HCT116 (cell line): ENCODE results near the gene SPTBN4. TPM values are rescaled to one million over a fixed set of nuclear protein-coding genes. Genes with fewer than 3 reads are reported as not detected.

Experiments used
- ATAC-seq: fragments of 200-7000 bp; cut with Tn5 transposase; 2 replicates; pipeline ENCODE4 v1.9.1; 2020; ENCODE audit warnings: mild to moderate bottlenecking, moderate library complexity
- Bru-seq: library from RNA; stranded (reverse); fragments of 400-500 nt; gene quantifications from one replicate; lab custom pipeline; 2021; lab: Mats Ljungman, UMichigan
- BruChase-seq, 2 experiments: library from RNA; stranded (reverse); fragments of 400-500 nt; gene quantifications; one replicate each; lab custom pipeline; 2021; lab: Mats Ljungman, UMichigan
- BruUV-seq: library from RNA; stranded (reverse); fragments of 400-500 nt; replicated peaks from 2 replicates; lab custom pipeline; 2021; lab: Mats Ljungman, UMichigan
- CTCF ChIA-PET: fragments of 300-600 bp; sonication (Branson Sonifier 250); formaldehyde crosslinking; loops from one replicate; lab custom pipeline; 2021; ENCODE audit warnings: antibody characterized with exemption; lab: Charles Lee
- POLR2A ChIA-PET: fragments of 300-600, 350-600 bp; sonication (Branson Sonifier 250); formaldehyde crosslinking; loops from one replicate; lab custom pipeline; 2021; ENCODE audit warnings: antibody characterized with exemption; lab: Charles Lee
- RAD21 ChIA-PET, 2 experiments: fragments of 300-600 bp; sonication (Branson Sonifier 250); formaldehyde crosslinking; loops; one replicate each; lab custom pipeline; 2023; ENCODE audit warnings: low total read pairs in 2 of 2; ENCODE audit not compliant: uncharacterized antibody in 2 of 2, unreplicated experiment in 2 of 2, low non-redundant PET in 1 of 2; lab: Charles Lee
- DNase-seq: peaks from one replicate; pipeline ENCODE4 v3.0.0-alpha.2; 2010; ENCODE audit warnings: low read depth, low spot score
- H2AFZ ChIP-seq: fragments of 200-600 bp; shearing (Covaris generic), sonication (generic); 2 replicates; pipeline ENCODE4 v1.6.1; 2017; ENCODE audit warnings: low read depth, mixed run types, mixed read lengths, antibody characterized with exemption, low read length; ENCODE audit not compliant: poor library complexity, severe bottlenecking
- H3K27ac ChIP-seq: 2 replicates; pipeline ENCODE4 v1.5.1; 2012; ENCODE audit warnings: low read depth, low read length
- H3K27me3 ChIP-seq: fragments of 200-600 bp; sonication (generic); 2 replicates; pipeline ENCODE4 v1.6.1; 2016; ENCODE audit warnings: mixed run types, low read length, mixed read lengths; ENCODE audit not compliant: insufficient read depth
- H3K36me3 ChIP-seq, 2 experiments: fragments of 200-500 bp in 1 of 2; fragments of 200-600 bp in 1 of 2; sonication (Bioruptor generic) in 1 of 2; sonication (generic) in 1 of 2; 2 replicates each; pipeline versions ENCODE4 v1.5.1 to v1.6.1; 2014 to 2016; ENCODE audit warnings: low read length in 2 of 2, inconsistent platforms in 1 of 2, mixed read lengths in 1 of 2, mixed run types in 1 of 2; ENCODE audit not compliant: insufficient read depth in 2 of 2, control insufficient read depth in 1 of 2
- H3K4me1 ChIP-seq, 2 experiments: fragments of 200-600 bp in 1 of 2; sonication (generic) in 1 of 2; 2 replicates each; pipeline versions ENCODE4 v1.5.1 to v1.6.1; 2012 to 2017; ENCODE audit warnings: low read length in 2 of 2, inconsistent platforms in 1 of 2, mild to moderate bottlenecking in 1 of 2, mixed read lengths in 1 of 2, mixed run types in 1 of 2, moderate library complexity in 1 of 2; ENCODE audit not compliant: insufficient read depth in 2 of 2, control insufficient read depth in 1 of 2
- H3K4me2 ChIP-seq: fragments of 200-600 bp; sonication (generic); 2 replicates; pipeline ENCODE4 v1.6.1; 2017; ENCODE audit warnings: mixed run types, low read length, mixed read lengths
- H3K4me3 ChIP-seq, 2 experiments: fragments of 200-600 bp in 1 of 2; sonication (generic) in 1 of 2; replicated peaks in 1 of 2; 2 replicates each; pipeline ENCODE4 v1.5.1; 2011 to 2016; ENCODE audit warnings: low read length in 2 of 2, control low read depth in 1 of 2, low read depth in 1 of 2, mild to moderate bottlenecking in 1 of 2, mixed read lengths in 1 of 2, mixed run types in 1 of 2
- H3K79me2 ChIP-seq: fragments of 200-600 bp; sonication (generic); 2 replicates; pipeline ENCODE4 v1.6.1; 2017; ENCODE audit warnings: mild to moderate bottlenecking, mixed run types, low read length, moderate library complexity, mixed read lengths; ENCODE audit not compliant: insufficient read depth
- H3K9ac ChIP-seq: fragments of 200-600 bp; sonication (generic); 2 replicates; pipeline ENCODE4 v1.6.1; 2016; ENCODE audit warnings: low read length, mixed read lengths
- H3K9me2 ChIP-seq: fragments of 200-600 bp; sonication (generic), shearing (Covaris generic); 2 replicates; pipeline ENCODE4 v1.6.1; 2017; ENCODE audit warnings: mixed run types, mild to moderate bottlenecking, moderate library complexity; ENCODE audit not compliant: insufficient read depth
- H3K9me3 ChIP-seq, 2 experiments: fragments of 200-500 bp in 1 of 2; fragments of 200-600 bp in 1 of 2; sonication (Bioruptor generic) in 1 of 2; sonication (generic) in 1 of 2; 2 replicates each; pipeline ENCODE4 v1.6.1; 2014 to 2017; ENCODE audit warnings: low read length in 2 of 2, mixed read lengths in 2 of 2, inconsistent platforms in 1 of 2, low read depth in 1 of 2, mild to moderate bottlenecking in 1 of 2, mixed run types in 1 of 2, moderate library complexity in 1 of 2; ENCODE audit not compliant: control insufficient read depth in 1 of 2, insufficient read depth in 1 of 2
- H4K20me1 ChIP-seq: fragments of 200-600 bp; sonication (generic), shearing (Covaris generic); 2 replicates; pipeline ENCODE4 v1.6.1; 2017; ENCODE audit warnings: mixed run types, mild to moderate bottlenecking, moderate library complexity; ENCODE audit not compliant: insufficient read depth
- CBX3 ChIP-seq: IDR thresholded peaks from 2 replicates; pipeline ENCODE4 v1.6.1; 2012; ENCODE audit warnings: low read depth
- EZH2phosphoT487 ChIP-seq: fragments of 200-600 bp; IDR thresholded peaks from 2 replicates; pipeline ENCODE4 v1.6.1; 2018; ENCODE audit warnings: antibody characterized with exemption, borderline replicate concordance
- RAD21 ChIP-seq: IDR thresholded peaks from 2 replicates; pipeline ENCODE4 v1.6.1; 2012; ENCODE audit warnings: low read depth, mild to moderate bottlenecking
- SIN3A ChIP-seq: IDR thresholded peaks from 2 replicates; pipeline ENCODE4 v1.6.1; 2012; ENCODE audit warnings: low read depth
- SP1 ChIP-seq: IDR thresholded peaks from 2 replicates; pipeline ENCODE4 v1.6.1; 2012; ENCODE audit warnings: low read depth
- TCF7L2 ChIP-seq: IDR thresholded peaks from 2 replicates; pipeline ENCODE4 v1.7.0; 2011; ENCODE audit warnings: borderline replicate concordance, inconsistent platforms; ENCODE audit not compliant: insufficient read depth, insufficient read length; ENCODE audit errors: extremely low read depth
- ZFX ChIP-seq: fragments of 450-650 bp; IDR thresholded peaks from 2 replicates; pipeline ENCODE4 v1.6.1; 2017
- ZNF274 ChIP-seq: fragments of 200-500 bp; sonication (Bioruptor generic); IDR thresholded peaks from 2 replicates; pipeline ENCODE4 v1.6.1; 2014; ENCODE audit warnings: mild to moderate bottlenecking, low read depth, low read length, inconsistent platforms
- intact Hi-C: fragments of 100-400 bp; cut with micrococcal nuclease; formaldehyde crosslinking; loops from 2 replicates; pipeline ENCODE4 v1.10.0; 2022
- long read RNA-seq: library from polyadenylated mRNA; unstranded; transcript quantifications from one replicate; pipeline ENCODE4 v2.0.0, GENCODE V29; 2021; ENCODE audit not compliant: unreplicated experiment
- polyA plus RNA-seq: library from polyadenylated mRNA; unstranded; fragments of >200 nt; gene quantifications from 2 replicates; pipeline ENCODE4 v1.2.1, GENCODE V29; 2012; ENCODE audit warnings: missing spikeins
- total RNA-seq: library from RNA; stranded (reverse); gene quantifications from one replicate; pipeline ENCODE4 v1.2.1, GENCODE V29; 2021; ENCODE audit not compliant: unreplicated experiment
- TF ChIP-seq, protein P1 (sequence below): IDR thresholded peaks from 2 replicates; pipeline ENCODE4 v1.6.1; 2012

Gene SPTBN4
- total RNA-seq (4.6 TPM), Bru-seq, nascent RNA (percentile 31 among the genes with signal in this experiment), BruChase-seq, experiment 1, labeled RNA remaining after a 6-hour chase (percentile 31 among the genes with signal in this experiment), BruChase-seq, experiment 2, labeled RNA remaining after a 2-hour chase (percentile 30 among the genes with signal in this experiment)
- 4.4 and 5.6 TPM in 2 replicates for polyA plus RNA-seq
- long read RNA-seq, partial matches to known transcripts, result 8 of 17 reads
- long read RNA-seq, other reads (novel, unspliced or antisense), result 7 of 17 reads

DNA sequence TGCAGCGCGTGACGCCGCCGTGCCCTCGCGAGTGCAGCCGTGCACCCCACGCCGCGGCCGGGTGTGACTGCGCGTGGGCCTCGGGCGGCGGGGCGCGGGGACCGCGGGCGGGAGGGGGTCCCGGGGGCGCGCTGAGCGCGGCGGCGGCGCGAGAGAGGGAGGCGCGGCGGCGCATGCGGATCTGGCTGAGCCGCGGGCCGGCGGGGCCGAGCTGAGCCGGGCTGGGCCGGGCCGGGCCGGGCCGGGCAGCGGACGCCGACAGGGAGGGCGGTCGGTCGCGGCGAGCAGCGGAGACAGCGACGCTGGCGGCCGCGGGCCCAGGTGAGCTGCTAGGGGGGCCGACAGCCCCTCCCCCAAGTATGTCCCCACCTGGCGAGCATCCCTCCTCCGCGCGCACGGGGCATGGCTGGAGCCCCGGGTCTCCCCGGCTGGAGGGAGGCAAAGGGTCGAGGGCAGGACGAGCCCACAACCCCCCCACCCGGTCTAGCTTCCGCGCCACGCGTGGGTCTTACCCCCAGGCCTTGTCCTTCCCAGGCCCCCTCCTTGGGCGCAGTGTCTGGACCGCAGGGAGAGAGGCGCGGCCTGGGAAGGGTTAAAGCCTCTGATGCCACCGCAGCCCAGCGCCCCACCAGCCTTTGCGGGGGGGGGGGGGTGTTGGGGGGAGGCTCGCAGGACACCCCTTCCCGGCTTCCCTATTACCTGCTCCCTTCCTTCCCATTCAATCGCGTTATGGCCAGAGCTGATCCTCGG lies at the start of gene SPTBN4:
Gene SPTBN4 (plus strand): TSS at position 17 of the 750 bp plus-strand sequence. CDS start 5,621 bp downstream, outside the sequence.
- H3K4me3 ChIP-seq, result peak within 1 kb of the TSS; percentile 42 to 95
- POLR2A ChIA-PET, result no interaction called here
- H3K9me2 ChIP-seq, result no peaks in the 10 kb centered on the region
- no peaks in the 10 kb centered on the region for H3K36me3 ChIP-seq
- ATAC-seq (no peak), DNase-seq (no peak)
- H3K9me3 ChIP-seq, result no peaks in the 10 kb centered on the region
- H3K27ac ChIP-seq, result peak within 1 kb of the TSS; percentile 50; the same call in 1 of the 2 replicates
- no peaks in the 10 kb centered on the region for H3K27me3 ChIP-seq
- peak within 1 kb of the TSS; percentile 94 for H3K4me2 ChIP-seq
- BruUV-seq, result no TSS peak
- RAD21 ChIA-PET, result no interaction called here
- intact Hi-C loops, result no loop called here
- no peak within 1 kb of the TSS for H2AFZ ChIP-seq
- H3K79me2 ChIP-seq, result peaks cover 9% of the 10 kb centered on the region; the same call in 1 of the 2 replicates
- peak within 1 kb of the TSS; percentile 94 for H3K9ac ChIP-seq
- TF ChIP-seq CBX3 (no peak), SP1 (no peak), EZH2phosphoT487 (no peak), TCF7L2 (no peak), ZFX (no peak), SIN3A (no peak), RAD21 (no peak), ZNF274 (no peak)
- TF ChIP-seq, protein P1, sequence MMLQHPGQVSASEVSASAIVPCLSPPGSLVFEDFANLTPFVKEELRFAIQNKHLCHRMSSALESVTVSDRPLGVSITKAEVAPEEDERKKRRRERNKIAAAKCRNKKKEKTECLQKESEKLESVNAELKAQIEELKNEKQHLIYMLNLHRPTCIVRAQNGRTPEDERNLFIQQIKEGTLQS, result no peak
- no peaks in the 10 kb centered on the region for H4K20me1 ChIP-seq
- H3K4me1 ChIP-seq, result peaks cover 13 to 34% of the 10 kb centered on the region in 2 experiments
- CTCF ChIA-PET, result no interaction called here
